A549 (cell line): ENCODE data around the gene RIMOC1. TPM values are rescaled to one million over a fixed set of nuclear protein-coding genes. Genes with fewer than 3 reads are reported as not detected.

ENCODE experiments used
- ATAC-seq, 2 experiments: fragments of 200-7000 bp in 1 of 2; fragments of >200 bp in 1 of 2; cut with Nextera tagmentation in 1 of 2; cut with Tn5 transposase in 1 of 2; 3 replicates each; pipeline versions ENCODE4 v1.8.0 to v1.9.1; 2018 to 2020; ENCODE audit warnings: mild to moderate bottlenecking in 1 of 2, moderate library complexity in 1 of 2
- CTCF ChIA-PET: fragments of 300-600 bp; sonication (Branson Sonifier 250); formaldehyde crosslinking; extraction: SDS; loops from one replicate; lab custom pipeline; 2021; ENCODE audit warnings: antibody characterized with exemption, inconsistent platforms; lab: Yijun Ruan, JAX
- POLR2A ChIA-PET: fragments of 350-600 bp; formaldehyde crosslinking; extraction: SDS; loops from one replicate; lab custom pipeline; 2021; ENCODE audit warnings: antibody characterized with exemption, inconsistent platforms; lab: Yijun Ruan, JAX
- DNase-seq, 2 experiments: peaks; one replicate each; pipeline versions ENCODE4 v3.0.0 to v3.0.0-alpha.2; 2011 to 2016; ENCODE audit warnings: low read depth in 1 of 2, low spot score in 1 of 2
- FAIRE-seq: peaks from 2 replicates; lab custom pipeline; 2011; peaks lifted over from hg19 to GRCh38; lab: Jason Lieb, UNC
- H3K27ac ChIP-seq, 2 experiments: fragments of >200 bp; sonication (Bioruptor Twin); formaldehyde crosslinking; 3 replicates each; pipeline ENCODE4 v1.5.1; 2016 to 2017
- H3K4me1 ChIP-seq: fragments of >200 bp; sonication (Bioruptor Twin); formaldehyde crosslinking; 3 replicates; pipeline ENCODE4 v1.6.1; 2016
- H3K4me2 ChIP-seq: fragments of >200 bp; sonication (Bioruptor Twin); formaldehyde crosslinking; 3 replicates; pipeline ENCODE4 v1.6.1; 2016
- H3K4me3 ChIP-seq: fragments of >200 bp; sonication (Bioruptor Twin); formaldehyde crosslinking; 3 replicates; pipeline ENCODE4 v1.5.1; 2016
- H3K9me3 ChIP-seq: fragments of >200 bp; sonication (Bioruptor Twin); formaldehyde crosslinking; 3 replicates; pipeline ENCODE4 v1.6.1; 2016
- BCL3 ChIP-seq: fragments of >200 bp; sonication (Bioruptor Twin); formaldehyde crosslinking; IDR thresholded peaks from 3 replicates; pipeline ENCODE4 v1.6.1; 2016
- CBX2 ChIP-seq: fragments of 200-600 bp; sonication (generic); IDR thresholded peaks from 2 replicates; pipeline ENCODE4 v1.6.1; 2016; ENCODE audit warnings: low read depth, mild to moderate bottlenecking, borderline replicate concordance
- CHD2 ChIP-seq: fragments of 150-350 bp; IDR thresholded peaks from 2 replicates; pipeline ENCODE4 v1.6.1; 2014; ENCODE audit warnings: low read length; ENCODE audit not compliant: partially characterized antibody
- CTCF ChIP-seq: fragments of >200 bp; sonication (Bioruptor Twin); formaldehyde crosslinking; IDR thresholded peaks from 3 replicates; pipeline ENCODE4 v1.5.1; 2016
- EHMT2 ChIP-seq: fragments of 200-600 bp; sonication (generic); IDR thresholded peaks from 2 replicates; pipeline ENCODE4 v1.6.1; 2016; ENCODE audit warnings: antibody characterized with exemption, low read depth, mild to moderate bottlenecking, moderate library complexity
- ELK1 ChIP-seq: fragments of 150-350 bp; IDR thresholded peaks from 2 replicates; pipeline ENCODE4 v1.6.1; 2014; ENCODE audit warnings: low read depth, mild to moderate bottlenecking, low read length
- EP300 ChIP-seq, 2 experiments: fragments of >200 bp; sonication (Bioruptor Twin); formaldehyde crosslinking; IDR thresholded peaks; 2 replicates in 1 of 2; 3 replicates in 1 of 2; pipeline ENCODE4 v1.6.1; 2016 to 2017
- ESRRA ChIP-seq: fragments of 150-350 bp; IDR thresholded peaks from 2 replicates; pipeline ENCODE4 v1.6.1; 2014; ENCODE audit warnings: mild to moderate bottlenecking, low read length, borderline replicate concordance
- GATA3 ChIP-seq: IDR thresholded peaks from 2 replicates; pipeline ENCODE4 v1.6.1; 2012; ENCODE audit warnings: borderline replicate concordance
- HES2 ChIP-seq: fragments of >200 bp; sonication (Bioruptor Twin); formaldehyde crosslinking; IDR thresholded peaks from 2 replicates; pipeline ENCODE4 v1.6.1; 2016
- HOXA7 ChIP-seq: fragments of 250-450 bp; sonication (Bioruptor Pico); IDR thresholded peaks from 2 replicates; pipeline ENCODE4 v1.5.0; 2020; ENCODE audit warnings: mild to moderate bottlenecking, moderate library complexity
- HOXB13 ChIP-seq: fragments of 250-450 bp; sonication (Bioruptor Pico); IDR thresholded peaks from 2 replicates; pipeline ENCODE4 v1.5.0; 2020; ENCODE audit warnings: low read depth, mild to moderate bottlenecking, moderate library complexity
- HOXB5 ChIP-seq: fragments of 250-450 bp; sonication (Bioruptor Pico); IDR thresholded peaks from 2 replicates; pipeline ENCODE4 v1.5.0; 2020; ENCODE audit warnings: mild to moderate bottlenecking, moderate library complexity
- KDM5A ChIP-seq: fragments of 200-600 bp; sonication (generic); IDR thresholded peaks from 2 replicates; pipeline ENCODE4 v1.6.1; 2016; ENCODE audit warnings: antibody characterized with exemption, mild to moderate bottlenecking
- MAZ ChIP-seq: fragments of 150-350 bp; IDR thresholded peaks from 2 replicates; pipeline ENCODE4 v1.6.1; 2014; ENCODE audit warnings: antibody characterized with exemption, low read depth, low read length, borderline replicate concordance
- MYC ChIP-seq: IDR thresholded peaks from 2 replicates; pipeline ENCODE4 v1.6.1; 2012; ENCODE audit warnings: mild to moderate bottlenecking, inconsistent platforms, low read length, improper control_type of control experiment, borderline replicate concordance
- NR3C1 ChIP-seq: fragments of >200 bp; sonication (Bioruptor Twin); formaldehyde crosslinking; IDR thresholded peaks from 3 replicates; pipeline ENCODE4 v1.6.1; 2017
- POLR2A ChIP-seq: IDR thresholded peaks from 2 replicates; pipeline ENCODE4 v1.6.1; 2012; ENCODE audit warnings: mild to moderate bottlenecking, low read length
- POLR2AphosphoS2 ChIP-seq: conservative IDR thresholded peaks from 2 replicates; pipeline ENCODE4 v1.6.1; 2012; ENCODE audit warnings: low read length, improper control_type of control experiment, inconsistent platforms
- RCOR1 ChIP-seq: fragments of 150-350 bp; IDR thresholded peaks from 2 replicates; pipeline ENCODE4 v1.6.1; 2014; ENCODE audit warnings: antibody characterized with exemption, low read length, low read depth
- REST ChIP-seq: fragments of 200-600 bp; sonication (generic); IDR thresholded peaks from 2 replicates; pipeline ENCODE4 v1.6.1; 2016; ENCODE audit warnings: antibody characterized with exemption, mild to moderate bottlenecking, moderate library complexity
- SREBF2 ChIP-seq: fragments of 450-650 bp; IDR thresholded peaks from 2 replicates; pipeline ENCODE4 v1.6.1; 2014; ENCODE audit warnings: mild to moderate bottlenecking, moderate library complexity
- TP53 ChIP-seq: fragments of 250-450 bp; sonication (Bioruptor Pico); IDR thresholded peaks from 2 replicates; pipeline ENCODE4 v1.5.0; 2021; ENCODE audit warnings: mild to moderate bottlenecking, moderate library complexity
- USF2 ChIP-seq: fragments of 450-650 bp; IDR thresholded peaks from 2 replicates; pipeline ENCODE4 v1.6.1; 2014; ENCODE audit warnings: antibody characterized with exemption
- ZC3H11A ChIP-seq: fragments of 450-650 bp; IDR thresholded peaks from 2 replicates; pipeline ENCODE4 v1.6.1; 2014; ENCODE audit warnings: antibody characterized with exemption, mild to moderate bottlenecking
- ZFP36 ChIP-seq: fragments of 450-650 bp; IDR thresholded peaks from 2 replicates; pipeline ENCODE4 v1.6.1; 2014; ENCODE audit warnings: borderline replicate concordance; ENCODE audit not compliant: partially characterized antibody
- ZNF302 ChIP-seq: fragments of 250-450 bp; sonication (Bioruptor Pico); IDR thresholded peaks from 2 replicates; pipeline ENCODE4 v1.9.0; 2021; ENCODE audit warnings: inconsistent platforms, mild to moderate bottlenecking, moderate library complexity
- ZSCAN20 ChIP-seq: fragments of 250-450 bp; sonication (Bioruptor Pico); IDR thresholded peaks from 2 replicates; pipeline ENCODE4 v1.8.0; 2022; ENCODE audit warnings: mild to moderate bottlenecking, moderate library complexity
- WGBS: methylation state at CpG from one replicate; pipeline ENCODE4 v1.1.6; 2017; ENCODE audit errors: missing lambda C conversion rate; 5-methylcytosine and 5-hydroxymethylcytosine counted together
- polyA minus RNA-seq: library from RNA; depleted of rRNA, polyadenylated mRNA; stranded (reverse); fragments of >200 nt; gene quantifications from 2 replicates; pipeline ENCODE4 v1.2.3, GENCODE V29; 2011; rRNA and poly(A)+ RNA removed
- polyA plus RNA-seq, 4 experiments: library from polyadenylated mRNA; depleted of rRNA in 3 of 4; stranded (reverse); fragments of >200 nt; fragmentation: RNase III in 1 of 4; extraction: RNeasy Plus Mini Kit Qiagen cat#74134 plus additional on column Dnase treatment in 1 of 4; gene quantifications; 2 replicates in 3 of 4; 3 replicates in 1 of 4; pipeline ENCODE4 v1.2.3, GENCODE V29; 2011 to 2017

RIMOC1 gene
- polyA plus RNA-seq (2011; rRNA removed) (25.2 and 38.4 TPM in 2 replicates), polyA plus RNA-seq (2017; fragmentation: RNase III; extraction: RNeasy Plus Mini Kit Qiagen cat#74134 plus additional on column Dnase treatment) (12.7 to 14.5 TPM (median 13.5 TPM) in 3 replicates), polyA minus RNA-seq (13.8 and 15.0 TPM in 2 replicates)
- polyA plus RNA-seq (2012; cell fraction: cytosol; rRNA removed) = 4.0 and 4.9 TPM in 2 replicates
- polyA plus RNA-seq (2012; cell fraction: nucleus; rRNA removed) = 1.6 and 2.8 TPM in 2 replicates

- Histone ChIP-seq H3K27ac (peak within 1 kb of the TSS; percentile 81 to 90), H3K4me1 (peaks cover 14% of the 10 kb centered on the region), H3K4me3 (peak within 1 kb of the TSS; percentile 90), H3K4me2 (peak within 1 kb of the TSS; percentile 99), H3K9me3 (no peaks in the 10 kb centered on the region)
- ChIA-PET CTCF (interaction anchor here (1.3 kb wide), 1 partner anchor 61 kb away, joined by 4 read pairs; no protein-coding TSS in a partner anchor), POLR2A (interaction anchor here (1.0 to 2.2 kb wide), 8 partner anchors 8 to 1046 kb away, joined by 3 to 27 read pairs (median 4); partner anchors contain the start of gene FBXO4)
- peak; percentile 99 to 100 for ATAC-seq
- FAIRE-seq = peak; percentile 92
- DNase-seq = peak; percentile 91 to 99
- WGBS = under 1% methylated on average over 41 of the region's 55 CpGs
- peak; percentile 98 for TF ChIP-seq KDM5A
- TF ChIP-seq EP300 (IDR thresholded peaks at IDR 0.05) = no peak; a peak in 1 of 5 replicates
- 0 out of 2 replicates have a peak, but pooled peaks have one; percentile 34 for TF ChIP-seq HOXB13 (CRISPR knock-in tag)
- TF ChIP-seq POLR2AphosphoS2 = no peak
- no peak for TF ChIP-seq HES2
- TF ChIP-seq BCL3 = peak; percentile 80; the same call in 2 of the 3 replicates
- TF ChIP-seq TP53 (CRISPR knock-in tag) = 0 out of 2 replicates have a peak, but pooled peaks have one; percentile 38
- no peak for TF ChIP-seq RCOR1
- 0 out of 2 replicates have a peak, but pooled peaks have one; percentile 56 for TF ChIP-seq ELK1
- no peak for TF ChIP-seq EHMT2
- TF ChIP-seq ZC3H11A = no peak
- 0 out of 2 replicates have a peak, but pooled peaks have one; percentile 49 for TF ChIP-seq HOXB5
- no peak for TF ChIP-seq REST
- no peak for TF ChIP-seq CHD2
- no peak for TF ChIP-seq HOXA7 (CRISPR knock-in tag)
- no peak for TF ChIP-seq SREBF2
- no peak for TF ChIP-seq ZNF302 (CRISPR knock-in tag)
- no peak for TF ChIP-seq CTCF
- no peak for TF ChIP-seq ZSCAN20 (CRISPR knock-in tag)
- TF ChIP-seq USF2 = peak; percentile 99
- TF ChIP-seq POLR2A = peak; percentile 83
- no peak for TF ChIP-seq ZFP36
- no peak for TF ChIP-seq NR3C1
- TF ChIP-seq CBX2 = no peak
- no peak for TF ChIP-seq MAZ
- peak; percentile 29; the same call in 1 of the 2 replicates for TF ChIP-seq GATA3
- TF ChIP-seq MYC = no peak
- no peak for TF ChIP-seq ESRRA
Measured at GRCh38 chr5:41903892-41904799, at the start of gene RIMOC1. TSS of gene RIMOC1 (plus strand) at chr5:41904344. CDS start at chr5:41904368, 24 bp downstream.
